GM18519 (cell line): Measurements from ENCODE around the gene NSMF.
A peak's percentile ranks its signal among the peaks of the same experiment; 100 is the strongest.
"Not testable (repeated sequence)": the region's sequence is repeated elsewhere in the genome, so short reads cannot be mapped to it uniquely, and the experiment has no call there.

Experiments
- ATAC-seq: cut with Tn5 transposase; IDR thresholded peaks from one replicate; pipeline ENCODE4 v1.9.1; 2021; ENCODE audit warnings: mild to moderate bottlenecking, moderate library complexity; ENCODE audit not compliant: unreplicated experiment, low FRiP score

Gene NSMF

GRCh38 chr9:137477778-137478612, 18.9 kb upstream of the NSMF start:
- no peak for ATAC-seq

- ATAC-seq: no peak
Measured at GRCh38 chr9:137476856-137477255, 17.7 kb upstream of the NSMF start.

GRCh38 chr9:137475666-137476065, 16.5 kb upstream of the NSMF start:
- ATAC-seq: no peak

- no peak for ATAC-seq
Measured at GRCh38 chr9:137474271-137474670, 15.1 kb upstream of the NSMF start.

GRCh38 chr9:137470785-137471184, 11.7 kb upstream of the NSMF start:
- ATAC-seq: no peak

- ATAC-seq: no peak
Measured at GRCh38 chr9:137467896-137468295, 8.8 kb upstream of the NSMF start.

- no peak for ATAC-seq
Measured at GRCh38 chr9:137467161-137467581, 8.0 kb upstream of the NSMF start.

GRCh38 chr9:137466389-137467085, 7.4 kb upstream of the NSMF start:
- not testable (repeated sequence) for ATAC-seq

- ATAC-seq: no peak
Measured at GRCh38 chr9:137465720-137466388, 6.7 kb upstream of the NSMF start.

GRCh38 chr9:137465000-137465719, 6.0 kb upstream of the NSMF start:
- ATAC-seq: no peak

- ATAC-seq: no peak
Measured at GRCh38 chr9:137464291-137464999, 5.3 kb upstream of the NSMF start.

- ATAC-seq: no peak
Measured at GRCh38 chr9:137463931-137464290, 4.8 kb upstream of the NSMF start.

- ATAC-seq: no peak
Measured at GRCh38 chr9:137462986-137463930, 4.1 kb upstream of the NSMF start.

- ATAC-seq: no peak
Measured at GRCh38 chr9:137462396-137462985, 3.4 kb upstream of the NSMF start.

- peak; percentile 37 for ATAC-seq
Measured at GRCh38 chr9:137461663-137462395, 2.7 kb upstream of the NSMF start.

- ATAC-seq: no peak
Measured at GRCh38 chr9:137461316-137461662, 2.2 kb upstream of the NSMF start.

GRCh38 chr9:137460363-137461315, 1.5 kb upstream of the NSMF start:
- ATAC-seq: no peak
